Measurements from ENCODE around the gene PDE8A. TPM values are rescaled to one million over a fixed set of nuclear protein-coding genes. Genes with fewer than 3 reads are reported as not detected.

Gene PDE8A
- total RNA-seq, 2 experiments from 2014 or later = 23.2 to 24.4 TPM

GRCh38 chr15:85125056-85125661 lies 143.5 kb downstream of the PDE8A start:
- peaks cover 58% of the 10 kb centered on the region for H3K36me3 Mint-ChIP-seq (ENCODE audit: low read depth)
- CTCF ChIA-PET = no interaction called here
- DNase-seq = no peak
- H3K4me1 Mint-ChIP-seq (ENCODE audit: low read depth) = no peaks in the 10 kb centered on the region
- H3K27ac Mint-ChIP-seq = no peak overlapping the region
- no peak overlapping the region for H3K4me3 Mint-ChIP-seq
- H3K9me3 Mint-ChIP-seq = no peaks in the 10 kb centered on the region
- no peaks in the 10 kb centered on the region for H3K27me3 Mint-ChIP-seq
- intact Hi-C loops (cut with micrococcal nuclease) = no loop called here
- no peak for ATAC-seq
- TF ChIP-seq CTCF (IDR thresholded peaks at IDR 0.05) = no peak
- POLR2A ChIA-PET = no interaction called here

DNA sequence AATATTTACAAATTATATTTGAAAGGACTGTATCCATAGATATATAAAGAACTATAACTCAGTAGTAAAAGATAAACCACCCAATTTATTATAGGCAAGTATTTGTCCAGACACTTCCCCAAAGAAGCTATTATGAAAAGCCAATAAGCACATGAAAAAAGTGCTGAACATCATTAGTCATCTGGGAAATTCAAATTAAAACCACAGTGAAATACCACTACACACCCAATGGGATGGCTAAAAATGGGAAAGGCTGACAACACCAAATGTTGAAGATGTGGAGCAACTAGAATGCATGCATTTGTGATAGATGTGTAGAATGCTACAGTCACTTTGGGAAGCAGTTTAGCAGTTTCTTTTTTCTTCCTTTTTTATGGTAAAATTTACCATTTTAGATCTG lies 147.0 kb downstream of the PDE8A start:
- Mint-ChIP-seq H3K27me3 (no peaks in the 10 kb centered on the region), H3K4me1 (ENCODE audit: low read depth) (no peaks in the 10 kb centered on the region), H3K4me3 (no peak overlapping the region), H3K36me3 (ENCODE audit: low read depth) (peaks cover 58% of the 10 kb centered on the region), H3K9me3 (peaks cover 2% of the 10 kb centered on the region), H3K27ac (no peak overlapping the region)
- ChIA-PET CTCF (no interaction called here), POLR2A (no interaction called here)
- TF ChIP-seq CTCF (IDR thresholded peaks at IDR 0.05) = no peak
- ATAC-seq (no peak), DNase-seq (no peak)
- intact Hi-C loops (cut with micrococcal nuclease) = no loop called here

DNA sequence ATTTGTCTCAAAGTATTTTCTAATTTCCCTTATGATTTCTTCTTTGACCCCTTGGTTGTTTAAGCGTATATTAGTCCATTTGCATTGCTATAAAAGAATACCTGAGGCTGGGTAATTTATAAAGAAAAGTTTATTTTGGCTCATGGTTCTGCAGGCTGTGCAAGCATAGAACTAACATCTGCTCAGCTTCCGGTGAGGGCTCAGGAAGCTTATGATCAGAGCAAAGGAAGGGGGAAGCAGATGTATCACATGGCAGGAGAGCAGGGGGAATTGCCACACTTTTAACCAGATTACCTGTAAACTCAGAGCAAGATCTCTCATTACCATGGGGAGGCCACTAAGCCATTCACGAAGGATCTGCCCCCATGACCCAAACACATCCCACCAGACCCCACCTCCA lies 148.2 kb downstream of the PDE8A start:
- Mint-ChIP-seq H3K4me3 (no peak overlapping the region), H3K9me3 (peaks cover 2% of the 10 kb centered on the region), H3K4me1 (ENCODE audit: low read depth) (no peaks in the 10 kb centered on the region), H3K36me3 (ENCODE audit: low read depth) (peaks cover 56% of the 10 kb centered on the region), H3K27ac (no peak overlapping the region), H3K27me3 (no peaks in the 10 kb centered on the region)
- no peak for ATAC-seq
- no peak for TF ChIP-seq CTCF (IDR thresholded peaks at IDR 0.05)
- CTCF ChIA-PET = no interaction called here
- POLR2A ChIA-PET = no interaction called here
- intact Hi-C loops (cut with micrococcal nuclease) = no loop called here
- no peak for DNase-seq

DNA sequence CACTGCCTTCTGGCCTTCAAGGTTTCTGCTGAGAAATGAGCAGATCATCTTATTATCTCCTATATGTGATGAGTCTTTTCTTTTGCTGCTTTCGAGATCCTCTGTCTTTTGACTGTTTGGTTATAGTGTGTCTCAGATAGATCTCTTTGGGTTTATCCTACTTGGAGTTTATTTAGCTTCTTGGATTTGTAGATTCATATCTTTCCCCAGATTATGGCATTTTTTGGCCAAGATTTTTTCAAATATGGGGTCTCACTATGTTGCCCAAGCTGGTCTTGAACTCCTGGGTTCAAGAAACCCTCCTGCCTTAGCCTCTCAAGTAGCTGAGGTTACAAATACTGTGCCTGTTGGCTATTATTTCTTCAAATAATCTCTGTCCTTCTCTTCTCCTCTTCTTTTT lies 150.3 kb downstream of the PDE8A start:
- Mint-ChIP-seq H3K4me1 (ENCODE audit: low read depth) (no peaks in the 10 kb centered on the region), H3K27ac (no peak overlapping the region), H3K9me3 (peaks cover 2% of the 10 kb centered on the region), H3K36me3 (ENCODE audit: low read depth) (peaks cover 53% of the 10 kb centered on the region), H3K27me3 (no peaks in the 10 kb centered on the region), H3K4me3 (no peak overlapping the region)
- POLR2A ChIA-PET = no interaction called here
- DNase-seq (no peak), ATAC-seq (no peak)
- TF ChIP-seq CTCF (IDR thresholded peaks at IDR 0.05) = no peak
- intact Hi-C loops (cut with micrococcal nuclease) = no loop called here
- CTCF ChIA-PET = interaction anchor here (1.4 kb wide), 1 partner anchor 37 kb away, joined by 3 read pairs; no protein-coding TSS in a partner anchor

- CTCF ChIA-PET = no interaction called here
- H3K27ac Mint-ChIP-seq = no peak overlapping the region
These were observed 152.1 kb downstream of the PDE8A start for GRCh38 chr15:85133709-85134108.

More at GRCh38 chr15:85133709-85134108, 152.1 kb downstream of the PDE8A start:
- intact Hi-C loops (cut with micrococcal nuclease) = no loop called here
- ATAC-seq (no peak), DNase-seq (no peak)
- H3K4me1 Mint-ChIP-seq (ENCODE audit: low read depth) = no peaks in the 10 kb centered on the region
- TF ChIP-seq CTCF (IDR thresholded peaks at IDR 0.05) = no peak
- peaks cover 43% of the 10 kb centered on the region for H3K36me3 Mint-ChIP-seq (ENCODE audit: low read depth)
- no peaks in the 10 kb centered on the region for H3K27me3 Mint-ChIP-seq
- H3K9me3 Mint-ChIP-seq = peaks cover 2% of the 10 kb centered on the region
- no peak overlapping the region for H3K4me3 Mint-ChIP-seq
- POLR2A ChIA-PET = no interaction called here
